Measurements from ENCODE around the gene GOSR2. TPM values are rescaled to one million over a fixed set of nuclear protein-coding genes. Genes with fewer than 3 reads are reported as not detected.

GOSR2 gene
- total RNA-seq, 1 experiment from 2014 or later = 52.9 TPM

DNA sequence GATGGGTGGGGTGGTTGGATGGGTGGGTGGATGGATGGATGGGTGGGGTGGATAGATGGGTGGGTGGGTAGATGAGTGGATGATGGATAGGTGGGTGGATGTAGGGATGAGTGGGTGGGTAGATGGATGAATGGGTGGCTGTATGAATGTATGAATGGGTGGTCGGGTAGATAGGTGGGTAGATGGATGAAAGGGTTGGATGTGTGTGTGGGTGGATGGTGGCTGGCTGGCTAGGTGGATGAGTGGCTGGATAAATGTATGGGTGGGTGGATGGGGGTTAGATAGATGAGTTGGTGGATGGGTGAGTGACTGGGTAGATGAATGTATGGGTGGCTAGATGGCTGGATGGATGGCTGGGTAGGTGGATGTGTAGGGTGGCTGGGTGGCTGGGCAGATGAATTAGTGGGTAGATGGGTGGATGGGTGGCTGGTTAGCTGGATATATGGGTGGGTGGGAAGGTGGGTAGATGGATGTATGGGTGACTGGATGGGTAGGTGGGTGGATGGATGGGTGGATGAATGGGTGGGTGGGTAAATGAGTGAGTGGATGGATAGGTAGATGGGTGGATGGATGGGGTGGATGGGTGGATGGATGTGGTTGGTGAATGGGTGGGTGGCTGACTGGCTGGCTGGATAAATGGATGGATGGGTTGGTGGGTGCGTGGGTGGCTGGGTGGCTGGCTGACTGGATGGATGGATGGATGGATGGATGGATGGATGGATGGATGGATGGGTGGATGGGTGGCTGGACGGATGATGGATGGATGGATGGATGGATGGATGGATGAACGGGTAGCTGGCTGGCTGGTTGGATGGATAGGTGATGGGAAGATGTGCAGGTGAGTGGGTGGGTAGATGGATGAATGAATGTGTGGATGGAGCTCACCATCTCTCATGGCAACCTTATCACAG, 18.9 kb upstream of the GOSR2 start:
- no peak overlapping the region for H3K4me3 ChIP-seq (replicated peaks in 1 of 2; ENCODE audit: low read depth in 1 of 2, low read length in 2 of 2)
- no peaks in the 10 kb centered on the region for H3K9me3 ChIP-seq (ENCODE audit: control insufficient read depth in 1 of 2, insufficient read depth in 1 of 2, low read depth in 1 of 2, low read length in 2 of 2)
- H3K27ac ChIP-seq (ENCODE audit: low read depth, low read length) = no peak overlapping the region
- H3K36me3 ChIP-seq (ENCODE audit: control insufficient read depth in 1 of 2, insufficient read depth in 2 of 2, low read length in 2 of 2) = no peaks in the 10 kb centered on the region
- CTCF ChIA-PET = no interaction called here
- POLR2A ChIA-PET = no interaction called here
- TF ChIP-seq EZH2 (IDR thresholded peaks at IDR 0.05) (no peak), ELF1 (IDR thresholded peaks at IDR 0.05; ENCODE audit: borderline replicate concordance, low read depth) (no peak)
- H2AFZ ChIP-seq (ENCODE audit: low read depth, low read length, poor library complexity, severe bottlenecking) = no peak overlapping the region
- H3K9ac ChIP-seq (ENCODE audit: low read length) = no peak overlapping the region
- H3K27me3 ChIP-seq (ENCODE audit: insufficient read depth, low read length) = no peaks in the 10 kb centered on the region
- H3K4me1 ChIP-seq (ENCODE audit: control insufficient read depth in 1 of 2, insufficient read depth in 2 of 2, low read length in 2 of 2) = no peaks in the 10 kb centered on the region
- no peaks in the 10 kb centered on the region for H3K9me2 ChIP-seq (ENCODE audit: insufficient read depth)
- RAD21 ChIA-PET (ENCODE audit: low non-redundant PET in 1 of 2, low total read pairs in 2 of 2, uncharacterized antibody in 2 of 2, unreplicated experiment in 2 of 2) = no interaction called here
- BruUV-seq (replicated peaks) = no TSS peak
- no peak overlapping the region for H3K4me2 ChIP-seq (ENCODE audit: low read length)
- H3K79me2 ChIP-seq (ENCODE audit: insufficient read depth, low read length) = no peaks in the 10 kb centered on the region
- ATAC-seq (no peak), DNase-seq (ENCODE audit: low read depth, low spot score) (no peak)
- intact Hi-C loops (cut with micrococcal nuclease) = no loop called here
- H4K20me1 ChIP-seq (ENCODE audit: insufficient read depth) = no peaks in the 10 kb centered on the region

DNA sequence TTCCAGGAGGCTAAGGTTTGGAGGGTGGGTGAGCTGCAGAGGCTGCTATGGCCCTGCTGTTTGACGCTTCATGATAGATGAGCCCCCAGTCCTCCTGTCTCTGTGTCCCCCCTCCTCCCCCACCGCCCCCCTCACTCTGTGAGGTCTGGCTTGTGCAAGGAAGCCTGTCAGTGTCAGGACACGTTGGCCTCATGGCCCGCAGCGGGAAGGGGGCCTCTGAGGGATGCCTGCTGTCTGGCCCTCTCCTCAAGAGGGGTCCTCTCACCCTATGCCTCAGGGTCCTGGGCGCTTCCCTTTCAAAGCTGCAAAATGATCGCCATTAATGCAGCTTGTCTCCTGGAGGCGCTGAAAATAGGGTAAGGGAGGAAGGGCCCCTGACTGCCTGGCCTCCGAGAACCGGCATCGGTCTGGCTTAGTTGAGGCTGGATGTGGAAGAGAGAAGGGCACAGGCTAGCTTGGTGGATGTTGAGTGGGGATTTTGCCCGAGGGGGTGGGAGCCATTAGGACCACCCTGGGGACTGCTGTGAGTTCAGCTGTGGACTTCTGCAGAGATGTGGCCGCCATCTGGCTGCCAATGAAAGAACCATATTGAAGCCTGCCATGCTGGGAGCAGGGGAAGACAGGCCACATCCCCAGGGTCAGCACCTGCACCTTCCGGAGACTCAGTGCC, 14.8 kb upstream of the GOSR2 start:
- no peaks in the 10 kb centered on the region for H4K20me1 ChIP-seq (ENCODE audit: insufficient read depth)
- RAD21 ChIA-PET (ENCODE audit: low non-redundant PET in 1 of 2, low total read pairs in 2 of 2, uncharacterized antibody in 2 of 2, unreplicated experiment in 2 of 2) = no interaction called here
- intact Hi-C loops (cut with micrococcal nuclease) = no loop called here
- DNase-seq (ENCODE audit: low read depth, low spot score) (no peak), ATAC-seq (no peak)
- BruUV-seq (replicated peaks) = no TSS peak
- H3K9ac ChIP-seq (ENCODE audit: low read length) = no peak overlapping the region
- H3K4me2 ChIP-seq (ENCODE audit: low read length) = no peak overlapping the region
- H3K36me3 ChIP-seq (ENCODE audit: control insufficient read depth in 1 of 2, insufficient read depth in 2 of 2, low read length in 2 of 2) = no peaks in the 10 kb centered on the region
- no peaks in the 10 kb centered on the region for H3K9me3 ChIP-seq (ENCODE audit: control insufficient read depth in 1 of 2, insufficient read depth in 1 of 2, low read depth in 1 of 2, low read length in 2 of 2)
- H3K4me3 ChIP-seq (replicated peaks in 1 of 2; ENCODE audit: low read depth in 1 of 2, low read length in 2 of 2) = no peak overlapping the region
- no peak overlapping the region for H2AFZ ChIP-seq (ENCODE audit: low read depth, low read length, poor library complexity, severe bottlenecking)
- H3K4me1 ChIP-seq (ENCODE audit: control insufficient read depth in 1 of 2, insufficient read depth in 2 of 2, low read length in 2 of 2) = no peaks in the 10 kb centered on the region
- no peaks in the 10 kb centered on the region for H3K79me2 ChIP-seq (ENCODE audit: insufficient read depth, low read length)
- CTCF ChIA-PET = interaction anchor here (1.7 kb wide), 1 partner anchor 33 kb away, joined by 4 read pairs; no protein-coding TSS in a partner anchor
- POLR2A ChIA-PET = interaction anchor here (0.7 kb wide), 1 partner anchor 722 kb away, joined by 3 read pairs; no protein-coding TSS in a partner anchor
- H3K27me3 ChIP-seq (ENCODE audit: insufficient read depth, low read length) = no peaks in the 10 kb centered on the region
- H3K27ac ChIP-seq (ENCODE audit: low read depth, low read length) = no peak overlapping the region
- H3K9me2 ChIP-seq (ENCODE audit: insufficient read depth) = no peaks in the 10 kb centered on the region
- no peak for TF ChIP-seq ZFX (IDR thresholded peaks at IDR 0.05)
- no peak for TF ChIP-seq YY1 (IDR thresholded peaks at IDR 0.05; ENCODE audit: extremely low read depth, insufficient replicate concordance, low read depth, low read length)
- no peak for TF ChIP-seq POLR2A (IDR thresholded peaks at IDR 0.05; ENCODE audit: borderline replicate concordance, extremely low read depth, insufficient read depth, insufficient read length)
- no peak for TF ChIP-seq FOSL1 (IDR thresholded peaks at IDR 0.05; ENCODE audit: low read depth)
- TF ChIP-seq POLR2AphosphoS5 (IDR thresholded peaks at IDR 0.05; ENCODE audit: low read depth, low read length) = no peak
- no peak for TF ChIP-seq SRF (IDR thresholded peaks at IDR 0.05; ENCODE audit: low read depth)
- TF ChIP-seq CBX3 (IDR thresholded peaks at IDR 0.05; ENCODE audit: low read depth) = no peak
- no peak for TF ChIP-seq CEBPB (IDR thresholded peaks at IDR 0.05; ENCODE audit: low read depth)
- TF ChIP-seq SP1 (IDR thresholded peaks at IDR 0.05; ENCODE audit: low read depth) = no peak
- no peak for TF ChIP-seq ZBTB33 (IDR thresholded peaks at IDR 0.05; ENCODE audit: extremely low read depth, insufficient replicate concordance, low read length)
- no peak for TF ChIP-seq TCF7L2 (IDR thresholded peaks at IDR 0.05; ENCODE audit: borderline replicate concordance, extremely low read depth, insufficient read depth, insufficient read length)
- TF ChIP-seq JUND (IDR thresholded peaks at IDR 0.05) = no peak
- TF ChIP-seq EZH2 (IDR thresholded peaks at IDR 0.05) = no peak
- no peak for TF ChIP-seq ELF1 (IDR thresholded peaks at IDR 0.05; ENCODE audit: borderline replicate concordance, low read depth)
- TF ChIP-seq, protein P1, sequence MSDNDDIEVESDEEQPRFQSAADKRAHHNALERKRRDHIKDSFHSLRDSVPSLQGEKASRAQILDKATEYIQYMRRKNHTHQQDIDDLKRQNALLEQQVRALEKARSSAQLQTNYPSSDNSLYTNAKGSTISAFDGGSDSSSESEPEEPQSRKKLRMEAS (IDR thresholded peaks at IDR 0.05) = no peak
- no peak for TF ChIP-seq RAD21 (IDR thresholded peaks at IDR 0.05; ENCODE audit: low read depth)
- no peak for TF ChIP-seq EZH2phosphoT487 (IDR thresholded peaks at IDR 0.05; ENCODE audit: borderline replicate concordance)
- no peak for TF ChIP-seq ZNF274 (IDR thresholded peaks at IDR 0.05; ENCODE audit: low read depth, low read length)

Measured in HCT116 (cell line).